OCI-LY3 (cell line): Measurements from ENCODE around the gene RNF40.

Experiments
- EZH2phosphoT487 ChIP-seq: fragments of 200-600 bp; shearing (Covaris generic); IDR thresholded peaks from 2 replicates; pipeline ENCODE4 v1.6.1; 2018; ENCODE audit warnings: antibody characterized with exemption, mixed run types, low read depth
- TF ChIP-seq, protein P1 (sequence below): fragments of 200-600, 300-600 bp; sonication (generic); IDR thresholded peaks from 2 replicates; pipeline ENCODE4 v1.5.1; 2014; ENCODE audit warnings: antibody characterized with exemption, low read length, low read depth

DNA sequence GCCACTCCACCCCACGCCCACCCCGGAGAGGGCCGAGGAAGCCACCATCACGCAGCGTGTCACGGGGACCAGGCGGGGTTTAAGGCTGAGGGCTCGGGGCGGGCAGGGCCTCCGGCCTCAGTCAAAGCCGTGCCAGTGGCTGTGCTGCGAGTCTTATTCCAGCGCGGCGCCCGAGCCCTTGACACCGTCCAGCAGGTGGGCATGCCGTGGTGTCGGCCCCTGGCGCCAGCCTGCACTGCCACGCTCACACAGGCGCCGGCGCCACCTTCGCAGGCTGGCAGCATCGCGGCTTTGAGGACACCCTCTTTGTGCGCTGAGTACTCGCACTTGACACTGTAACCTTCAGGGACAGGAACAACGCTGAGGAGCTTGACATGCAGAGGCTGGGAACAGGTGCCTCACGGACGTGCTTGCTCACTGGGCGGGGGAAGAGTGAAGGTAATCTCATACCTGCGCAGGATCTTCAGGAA lies 58.9 kb downstream of the RNF40 start:
- TF ChIP-seq, protein P1, sequence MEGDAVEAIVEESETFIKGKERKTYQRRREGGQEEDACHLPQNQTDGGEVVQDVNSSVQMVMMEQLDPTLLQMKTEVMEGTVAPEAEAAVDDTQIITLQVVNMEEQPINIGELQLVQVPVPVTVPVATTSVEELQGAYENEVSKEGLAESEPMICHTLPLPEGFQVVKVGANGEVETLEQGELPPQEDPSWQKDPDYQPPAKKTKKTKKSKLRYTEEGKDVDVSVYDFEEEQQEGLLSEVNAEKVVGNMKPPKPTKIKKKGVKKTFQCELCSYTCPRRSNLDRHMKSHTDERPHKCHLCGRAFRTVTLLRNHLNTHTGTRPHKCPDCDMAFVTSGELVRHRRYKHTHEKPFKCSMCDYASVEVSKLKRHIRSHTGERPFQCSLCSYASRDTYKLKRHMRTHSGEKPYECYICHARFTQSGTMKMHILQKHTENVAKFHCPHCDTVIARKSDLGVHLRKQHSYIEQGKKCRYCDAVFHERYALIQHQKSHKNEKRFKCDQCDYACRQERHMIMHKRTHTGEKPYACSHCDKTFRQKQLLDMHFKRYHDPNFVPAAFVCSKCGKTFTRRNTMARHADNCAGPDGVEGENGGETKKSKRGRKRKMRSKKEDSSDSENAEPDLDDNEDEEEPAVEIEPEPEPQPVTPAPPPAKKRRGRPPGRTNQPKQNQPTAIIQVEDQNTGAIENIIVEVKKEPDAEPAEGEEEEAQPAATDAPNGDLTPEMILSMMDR, result no peak
- TF ChIP-seq EZH2phosphoT487, result no peak
